A172 (cell line): ENCODE measurements around the gene ATAD3B. TPM values are rescaled to one million over a fixed set of nuclear protein-coding genes. Genes with fewer than 3 reads are reported as not detected.
"Not testable (repeated sequence)": the region's sequence is repeated elsewhere in the genome, so short reads cannot be mapped to it uniquely, and the experiment has no call there.

Source experiments
- DNase-seq: peaks from one replicate; pipeline ENCODE4 v3.0.0-alpha.2; 2015; ENCODE audit warnings: low spot score
- total RNA-seq: library from RNA; depleted of rRNA; stranded (reverse); fragments of >200 nt; shearing (Covaris generic); gene quantifications from 2 replicates; pipeline ENCODE4 v1.2.3, GENCODE V29; 2014

Gene ATAD3B
- total RNA-seq, 1 experiment from 2014 or later, result 12.0 TPM

DNA sequence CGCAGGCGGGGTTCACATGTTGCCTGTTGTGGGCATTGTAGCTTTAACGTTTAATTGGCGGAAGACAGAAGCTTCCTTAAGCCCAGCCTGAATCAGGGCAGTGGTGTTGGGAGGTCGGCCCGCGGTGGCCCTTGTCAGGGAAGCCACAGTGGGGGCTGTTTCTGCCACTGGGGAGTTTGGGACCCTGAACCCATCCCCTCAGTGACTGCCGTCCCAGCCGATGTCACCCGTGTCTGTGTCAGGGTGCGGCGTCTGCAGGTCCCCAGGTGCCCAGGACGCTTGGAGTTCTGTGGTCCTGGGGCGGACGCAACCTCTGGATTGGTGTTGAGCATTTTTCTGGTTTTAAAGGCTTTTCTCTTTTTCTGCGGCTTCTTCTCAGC, 8.9 kb downstream of the ATAD3B start:
- not testable (repeated sequence) for DNase-seq

DNA sequence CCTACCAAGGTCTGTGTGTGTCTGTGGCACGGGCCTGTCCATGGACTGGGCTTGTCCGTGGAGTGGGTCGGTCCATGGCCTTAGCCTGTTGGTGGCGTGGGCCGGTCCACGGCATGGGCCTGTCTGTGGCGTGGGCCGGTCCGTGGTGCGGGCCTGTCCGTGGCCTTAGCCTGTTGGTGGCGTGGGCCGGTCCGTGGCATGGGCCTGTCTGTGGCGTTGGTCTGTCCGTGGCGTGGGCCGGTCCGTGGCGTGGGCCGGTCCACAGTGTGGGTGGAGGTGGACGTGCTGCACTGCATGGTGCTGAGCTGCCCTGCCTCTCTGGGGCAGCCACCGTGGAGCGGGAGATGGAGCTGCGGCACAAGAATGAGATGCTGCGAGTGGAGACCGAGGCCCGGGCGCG, 10.2 kb downstream of the ATAD3B start:
- not testable (repeated sequence) for DNase-seq

DNA sequence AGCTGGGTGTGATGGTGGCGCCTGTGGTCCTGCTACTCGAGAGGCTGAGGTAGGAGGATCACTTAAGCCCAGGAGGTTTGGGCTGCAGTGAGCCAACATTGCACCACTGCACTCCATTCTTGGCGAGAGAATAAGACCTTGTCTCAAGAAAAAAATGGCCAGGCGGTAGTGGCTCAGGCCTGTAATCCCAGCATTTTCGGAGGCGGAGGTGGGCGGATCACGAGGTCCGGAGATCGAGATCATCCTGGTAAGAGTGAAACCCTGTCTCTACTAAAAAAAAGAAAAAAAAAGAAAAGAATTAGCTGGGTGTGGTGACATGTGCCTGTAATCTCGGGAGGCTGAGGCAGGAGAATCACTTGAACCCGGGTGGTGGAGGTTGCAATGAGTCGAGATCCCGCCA, 11.3 kb downstream of the ATAD3B start:
- no peak for DNase-seq

DNA sequence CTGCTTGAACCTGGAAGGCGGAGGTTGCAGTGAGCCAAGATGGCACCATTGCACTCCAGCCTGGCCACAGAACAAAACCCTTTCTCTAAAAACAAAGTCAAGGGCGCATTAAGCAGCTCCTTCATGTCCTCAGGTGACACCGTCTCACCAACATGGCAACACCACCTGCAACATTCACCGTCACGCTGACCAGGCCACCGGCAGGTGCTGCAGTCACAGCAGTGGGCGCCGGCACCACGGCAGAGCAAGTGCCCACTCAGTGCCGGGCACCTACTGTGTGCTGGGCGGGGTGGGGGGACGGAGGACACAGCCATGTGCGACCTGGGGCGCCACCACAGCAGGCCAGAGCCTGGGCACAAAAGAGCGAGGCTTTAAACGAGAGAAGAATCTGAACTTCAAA, 12.1 kb downstream of the ATAD3B start:
- DNase-seq, result no peak

DNA sequence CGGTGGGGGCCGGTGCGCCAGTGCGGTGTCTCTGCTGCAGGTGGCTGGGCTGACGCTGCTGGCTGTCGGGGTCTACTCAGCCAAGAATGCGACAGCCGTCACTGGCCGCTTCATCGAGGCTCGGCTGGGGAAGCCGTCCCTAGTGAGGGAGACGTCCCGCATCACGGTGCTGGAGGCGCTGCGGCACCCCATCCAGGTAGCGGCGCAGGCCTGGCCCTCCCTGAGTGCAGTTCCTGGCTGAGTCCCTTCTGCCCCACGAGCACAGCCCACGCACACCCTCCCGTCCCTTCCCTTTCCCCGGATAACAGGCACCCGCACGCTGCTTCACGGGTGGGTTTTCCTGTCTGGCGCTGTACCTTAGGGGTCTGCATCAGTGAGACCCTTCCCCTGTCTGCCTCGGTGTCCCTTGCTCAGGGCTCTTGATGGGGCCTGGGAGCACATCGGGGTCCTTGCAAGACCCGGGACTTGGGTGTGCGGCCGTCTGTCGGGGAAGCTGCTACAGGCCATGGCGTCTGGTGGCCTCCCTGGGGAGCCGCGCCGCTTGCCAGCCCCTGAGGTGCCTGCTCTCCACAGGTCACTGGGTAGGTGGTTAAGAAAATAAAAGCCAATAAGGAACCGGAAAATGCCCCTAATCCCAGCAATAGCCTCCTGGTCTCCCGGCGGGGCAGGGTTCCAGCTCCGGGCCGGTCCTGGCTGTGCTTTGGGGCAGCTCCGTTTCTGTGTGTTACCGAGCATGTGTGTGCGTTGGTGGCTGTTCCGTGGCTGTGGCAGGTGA, 13.6 kb downstream of the ATAD3B start:
- not testable (repeated sequence) for DNase-seq

DNA sequence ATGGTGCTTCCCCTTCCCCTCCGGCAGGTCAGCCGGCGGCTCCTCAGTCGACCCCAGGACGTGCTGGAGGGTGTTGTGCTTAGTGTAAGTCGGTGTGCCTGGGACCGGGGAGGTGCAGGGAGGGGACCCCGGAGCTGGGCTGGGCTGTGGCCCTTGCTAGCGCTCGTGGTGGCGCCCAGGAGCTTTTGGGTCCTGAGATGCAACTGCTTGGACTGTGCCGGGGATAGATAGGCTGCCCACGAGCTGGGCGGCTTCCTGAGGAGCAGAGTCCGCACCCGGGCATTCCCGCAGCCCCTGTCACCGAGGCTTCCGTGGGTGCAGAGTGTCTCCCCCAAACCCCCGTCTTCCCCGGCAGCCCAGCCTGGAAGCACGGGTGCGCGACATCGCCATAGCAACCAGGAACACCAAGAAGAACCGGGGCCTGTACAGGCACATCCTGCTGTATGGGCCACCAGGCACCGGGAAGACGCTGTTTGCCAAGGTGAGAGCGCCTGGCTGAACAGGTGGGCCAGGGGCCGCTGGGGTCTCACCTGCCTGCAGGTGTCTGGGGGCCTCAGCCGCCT, 14.3 kb downstream of the ATAD3B start:
- DNase-seq, result not testable (repeated sequence)

DNA sequence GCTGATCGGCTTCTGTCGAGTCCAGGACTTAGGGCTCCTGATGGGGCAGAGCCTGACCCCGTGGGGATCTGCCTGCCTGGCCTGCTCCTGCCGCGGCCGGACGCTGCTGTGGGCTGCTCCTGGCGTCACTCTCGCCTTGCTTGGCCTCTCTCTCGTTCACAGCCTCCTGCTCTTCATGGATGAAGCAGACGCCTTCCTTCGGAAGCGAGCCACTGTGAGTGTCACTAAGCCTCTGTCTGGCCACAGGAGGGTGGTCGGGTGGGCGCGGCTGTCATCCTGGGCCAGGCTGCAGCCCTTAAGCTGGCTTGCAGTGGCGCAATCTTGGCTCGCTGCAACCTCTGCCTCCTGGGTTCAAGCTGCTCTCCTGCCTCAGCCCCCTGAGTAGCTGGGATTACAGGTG, 16.1 kb downstream of the ATAD3B start:
- no peak for DNase-seq

DNA sequence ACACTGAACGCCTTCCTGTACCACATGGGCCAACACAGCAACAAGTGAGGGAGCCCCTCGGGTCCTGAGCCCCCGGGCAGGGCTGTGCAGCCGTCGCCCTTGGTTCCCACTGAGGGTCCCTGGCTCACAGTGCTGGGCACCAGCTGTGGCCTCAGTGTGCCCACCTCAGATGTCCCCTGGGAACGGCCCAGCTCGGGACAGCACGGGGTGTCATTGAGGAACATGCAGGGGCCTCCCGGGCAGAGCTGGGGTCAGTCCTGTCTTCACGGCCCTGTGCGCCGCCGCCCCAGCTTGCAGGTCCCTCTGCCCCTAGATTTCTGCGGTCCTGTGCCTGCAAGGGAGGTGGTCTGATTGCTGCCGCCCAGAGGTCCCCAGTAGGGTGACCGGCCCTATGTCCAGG, 17.7 kb downstream of the ATAD3B start:
- no peak for DNase-seq

DNA sequence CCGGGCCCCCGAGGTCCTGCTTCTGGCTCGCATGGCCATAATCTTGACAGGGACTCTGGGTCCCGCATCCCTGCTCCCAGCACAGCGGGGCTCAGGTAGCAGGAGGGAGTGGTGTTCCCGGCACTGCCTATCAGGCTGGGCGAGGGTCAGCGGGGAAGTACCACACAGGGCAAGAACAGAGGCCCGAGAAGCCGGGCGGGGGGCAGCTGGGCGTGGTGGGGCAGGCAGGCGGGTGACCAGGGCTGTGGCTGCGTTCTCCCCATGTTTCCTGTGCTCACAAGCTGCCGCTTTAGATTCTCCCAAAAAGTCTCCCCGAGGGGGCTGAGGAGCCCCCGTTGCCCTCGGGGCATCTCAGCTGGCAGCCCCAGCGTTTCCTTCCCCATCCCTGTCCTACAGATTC, 18.3 kb downstream of the ATAD3B start:
- DNase-seq, result no peak

DNA sequence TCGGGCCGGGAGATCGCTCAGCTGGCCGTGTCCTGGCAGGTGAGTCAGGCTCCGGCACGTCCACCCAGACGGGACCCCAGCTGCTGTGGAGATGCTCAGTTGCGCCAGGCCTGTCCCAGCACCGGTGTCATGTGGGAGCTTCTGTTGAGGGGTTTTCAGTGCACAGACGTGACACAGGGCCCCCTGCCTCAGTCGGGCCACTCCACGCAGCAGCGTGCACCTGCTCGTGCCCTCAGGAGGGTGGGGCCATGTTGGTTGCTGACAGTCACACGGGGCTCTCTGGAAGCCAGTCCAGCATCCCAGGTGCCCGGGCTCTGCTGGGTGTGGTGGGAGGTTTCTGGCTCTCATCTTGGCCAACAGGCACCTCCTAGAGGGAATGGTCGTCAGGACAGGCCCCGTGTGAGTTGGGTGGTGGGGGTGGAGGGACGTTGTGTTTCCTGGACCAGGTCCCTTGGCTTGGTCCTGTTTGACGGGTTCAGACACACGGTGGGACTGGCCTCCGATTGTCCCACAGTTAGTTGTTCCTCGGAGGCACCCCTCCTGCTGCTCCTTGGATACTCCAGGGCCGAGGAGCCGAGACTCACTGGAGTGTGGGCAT, 19.2 kb downstream of the ATAD3B start:
- DNase-seq, result no peak

DNA sequence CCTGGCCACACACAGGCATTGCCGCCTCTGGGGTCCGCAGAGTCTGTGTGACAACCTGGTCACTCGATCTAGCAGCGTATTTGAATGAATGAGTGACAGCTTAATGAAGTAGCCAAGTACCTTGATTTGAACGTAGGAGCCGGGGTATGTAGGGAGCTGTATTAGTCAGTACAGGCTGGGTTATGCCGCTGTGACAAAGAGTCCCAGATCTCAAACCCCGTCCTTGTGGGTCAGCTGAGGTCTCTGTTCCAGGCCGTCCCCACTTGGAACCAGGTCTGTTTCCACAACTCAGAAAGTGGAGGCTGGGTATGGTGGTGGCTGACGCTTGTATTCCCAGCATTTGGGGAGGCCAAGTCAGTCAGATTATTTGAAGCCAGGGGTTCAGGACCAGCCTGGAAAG, 20.0 kb downstream of the ATAD3B start:
- no peak for DNase-seq

DNA sequence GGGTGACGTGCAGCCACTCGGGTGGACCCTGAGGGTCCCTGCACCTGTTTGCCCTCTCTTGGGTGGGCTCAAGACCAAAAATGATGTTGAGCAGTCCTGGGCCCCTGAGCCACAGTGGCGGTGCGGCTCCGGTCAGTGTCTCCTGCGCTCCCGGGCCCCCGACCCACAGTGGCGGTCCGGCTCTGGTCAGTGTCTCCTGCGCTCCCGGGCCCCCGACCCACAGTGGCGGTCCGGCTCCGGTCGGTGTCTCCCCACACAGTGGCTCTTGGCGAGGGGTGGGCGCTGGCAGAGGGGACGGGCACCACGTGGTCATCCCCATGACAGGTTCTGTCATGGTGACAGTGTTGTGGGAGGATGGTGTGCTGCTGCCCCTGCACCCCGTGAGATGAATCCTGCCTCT, 22.7 kb downstream of the ATAD3B start:
- not testable (repeated sequence) for DNase-seq

DNA sequence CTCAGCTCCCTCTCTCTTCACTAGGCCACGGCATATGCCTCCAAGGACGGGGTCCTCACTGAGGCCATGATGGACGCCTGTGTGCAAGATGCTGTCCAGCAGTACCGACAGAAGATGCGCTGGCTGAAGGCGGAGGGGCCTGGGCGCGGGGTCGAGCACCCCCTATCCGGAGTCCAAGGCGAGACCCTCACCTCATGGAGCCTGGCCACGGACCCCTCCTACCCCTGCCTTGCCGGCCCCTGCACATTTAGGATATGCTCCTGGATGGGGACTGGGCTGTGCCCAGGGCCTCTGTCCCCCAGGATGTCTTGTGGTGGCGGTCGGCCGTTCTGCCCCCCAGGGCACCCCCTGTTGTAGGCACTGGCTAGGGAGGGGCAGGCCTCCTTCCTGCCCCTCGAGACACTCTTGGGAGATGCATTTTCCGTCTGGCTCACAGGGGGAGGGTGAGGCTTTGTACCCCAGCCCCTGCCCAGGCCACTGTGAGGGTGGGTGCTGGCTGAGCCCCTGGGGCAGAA, 24.0 kb downstream of the ATAD3B start:
- DNase-seq, result not testable (repeated sequence)

DNA sequence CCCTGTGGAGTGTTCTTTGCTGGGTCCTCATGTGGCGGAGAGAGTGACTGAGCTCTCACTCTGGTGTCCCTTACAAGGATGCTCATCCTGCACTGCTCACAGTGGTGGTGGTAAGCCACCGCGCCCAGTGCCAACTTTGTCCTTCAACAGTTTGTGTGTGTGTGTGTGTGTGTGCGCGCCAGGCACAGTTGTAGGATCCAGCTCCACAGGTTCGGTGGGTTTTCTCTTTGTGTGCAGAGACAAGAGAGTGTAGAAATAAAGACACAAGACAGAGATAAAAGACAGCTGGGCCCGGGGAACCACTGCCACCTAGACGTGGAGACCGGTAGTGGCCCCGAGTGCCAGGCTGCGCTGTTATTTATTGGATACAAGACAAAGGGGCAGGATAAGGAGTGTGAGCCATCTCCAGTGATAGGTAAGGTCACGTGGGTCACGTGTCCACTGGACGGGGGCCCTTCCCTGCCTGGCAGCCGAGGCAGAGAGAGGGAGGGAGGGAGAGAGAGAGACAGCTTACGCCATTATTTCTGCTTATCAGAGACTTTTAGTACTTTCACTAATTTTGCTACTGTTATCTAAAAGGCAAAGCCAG, 33.3 kb downstream of the ATAD3B start:
- peak; percentile 53 for DNase-seq

DNA sequence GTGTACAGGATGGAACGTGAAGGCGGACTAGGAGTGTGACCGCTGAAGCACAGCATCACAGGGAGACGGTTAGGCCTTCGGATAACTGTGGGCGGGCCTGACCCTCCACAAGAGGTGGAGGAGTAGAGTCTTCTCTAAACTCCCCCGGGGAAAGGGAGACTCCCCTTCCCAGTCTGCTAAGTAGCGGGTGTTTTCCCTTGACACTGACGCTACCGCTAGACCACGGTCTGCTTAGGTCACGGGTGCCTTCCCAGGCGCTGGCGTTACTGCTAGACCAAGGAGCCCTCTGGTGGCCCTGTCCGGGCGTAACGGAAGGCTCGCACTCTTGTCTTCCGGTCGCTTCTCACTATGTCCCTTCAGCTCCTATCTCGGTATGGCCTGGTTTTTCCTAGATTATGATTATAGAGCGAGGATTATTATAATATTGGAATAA, 33.8 kb downstream of the ATAD3B start:
- not testable (repeated sequence) for DNase-seq

DNA sequence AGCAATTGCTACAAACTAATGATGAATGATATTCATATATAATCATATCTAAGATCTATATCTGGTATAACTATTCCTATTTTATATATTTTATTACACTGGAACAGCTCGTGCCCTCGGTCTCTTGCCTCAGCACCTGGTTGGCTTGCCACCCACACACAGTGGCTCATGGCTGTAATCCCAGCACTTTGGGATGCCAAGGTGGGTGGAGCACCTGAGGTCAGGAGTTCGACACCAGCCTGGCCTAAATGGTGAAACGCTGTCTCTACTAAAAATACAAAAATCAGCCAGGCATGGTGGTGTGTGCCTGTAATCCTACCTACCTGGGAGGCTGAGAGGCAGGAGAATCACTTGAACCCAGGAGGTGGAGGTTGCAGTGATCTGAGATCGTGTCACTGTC, 34.2 kb downstream of the ATAD3B start:
- DNase-seq, result not testable (repeated sequence)

DNA sequence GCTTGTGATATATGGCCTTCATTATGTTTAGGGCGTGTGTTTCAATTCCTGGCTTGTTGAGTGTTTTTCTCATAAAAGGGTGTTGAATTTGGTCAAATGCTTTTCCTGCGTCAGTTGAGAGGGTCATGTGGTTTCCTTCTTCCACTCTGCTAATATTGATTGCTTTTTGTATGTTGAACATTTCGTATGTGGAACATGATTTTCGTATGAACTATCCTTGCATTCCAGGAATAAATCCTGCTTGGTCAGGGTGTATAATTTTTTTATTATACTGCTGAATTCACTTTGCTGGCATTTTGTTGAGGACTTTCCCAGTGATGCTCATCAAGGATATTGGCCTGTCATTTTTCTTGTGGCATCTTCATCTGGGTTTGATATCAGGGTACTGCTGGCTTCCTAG, 35.7 kb downstream of the ATAD3B start:
- no peak for DNase-seq

DNA sequence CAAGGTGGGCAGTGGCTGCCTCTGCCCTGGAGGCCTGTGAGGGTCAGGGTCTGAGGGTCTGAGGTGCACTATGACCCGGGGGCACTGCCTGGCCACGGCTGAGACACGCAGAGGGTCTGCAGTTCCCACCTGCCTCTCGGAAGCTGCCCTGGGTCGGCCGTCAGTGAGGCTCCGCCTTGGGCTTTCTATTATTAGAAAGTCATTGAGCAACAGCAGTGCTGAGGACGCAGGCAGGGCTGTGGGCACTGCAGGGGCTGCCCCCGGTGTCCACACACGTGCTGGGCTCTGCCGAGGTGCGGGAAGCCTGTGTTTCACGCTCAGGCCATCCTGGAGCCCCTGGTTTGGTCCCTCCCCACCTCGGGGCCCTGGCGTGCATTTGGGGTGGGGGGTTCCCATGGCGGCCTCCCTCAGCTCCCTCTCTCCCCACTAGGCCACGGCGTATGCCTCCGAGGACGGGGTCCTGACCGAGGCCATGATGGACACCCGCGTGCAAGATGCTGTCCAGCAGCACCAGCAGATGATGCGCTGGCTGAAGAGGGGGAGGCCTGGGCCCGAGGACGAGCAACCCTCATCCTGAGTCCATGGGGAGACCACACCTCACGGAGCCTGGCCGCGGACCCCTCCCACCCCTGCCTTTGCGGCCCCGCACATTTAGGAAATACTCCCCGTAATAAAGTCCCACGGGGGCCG, 37.4 kb downstream of the ATAD3B start:
- DNase-seq, result not testable (repeated sequence)

DNA sequence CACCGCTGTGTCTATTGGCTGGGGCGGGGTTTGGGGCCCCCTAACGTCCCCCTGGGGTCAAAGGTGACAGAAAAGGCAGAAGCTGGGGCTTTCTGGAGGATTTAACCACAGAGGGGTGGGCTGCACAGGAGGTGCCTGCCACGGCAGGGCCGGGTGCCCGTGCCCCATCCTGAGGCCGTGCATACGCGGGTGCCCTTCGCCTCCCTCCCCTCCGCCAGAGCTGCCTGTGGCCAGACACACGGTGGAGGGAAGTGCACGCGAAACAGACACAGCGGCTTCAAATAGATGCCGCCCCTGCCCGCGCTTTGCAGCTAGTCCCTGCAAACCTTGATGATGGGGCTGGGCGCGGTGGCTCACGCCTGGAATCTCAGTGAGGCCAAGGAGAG, 37.9 kb downstream of the ATAD3B start:
- DNase-seq, result not testable (repeated sequence)

DNA sequence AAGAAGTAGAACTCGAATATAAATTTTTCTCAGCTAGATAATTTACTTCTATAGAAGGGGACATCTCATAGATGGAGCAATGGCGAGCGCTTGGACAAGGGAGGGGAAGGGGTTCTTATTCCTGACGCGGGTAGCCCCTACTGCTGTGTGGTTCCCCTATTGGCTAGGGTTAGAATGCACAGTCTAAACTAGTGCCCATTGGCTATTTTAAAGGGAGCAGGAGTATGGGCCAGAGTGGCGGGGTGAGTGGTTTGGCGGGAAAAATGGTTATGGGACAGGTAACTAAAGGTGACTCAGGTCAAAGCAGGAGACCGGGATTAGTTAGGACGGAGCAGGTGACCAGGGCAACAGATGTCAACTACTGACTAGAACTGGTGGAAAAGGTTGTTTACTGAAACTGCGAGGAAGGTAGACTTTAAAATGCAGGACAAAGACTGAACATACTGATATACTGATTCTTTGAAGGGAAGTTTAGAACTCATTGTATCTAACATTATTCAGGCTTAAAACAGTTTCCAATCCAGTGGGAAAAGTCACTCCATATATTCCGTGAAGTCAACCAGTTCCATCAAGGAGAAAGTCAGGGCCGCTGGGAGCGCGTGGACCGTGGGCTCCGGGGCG, 39.5 kb downstream of the ATAD3B start:
- DNase-seq, result peak; percentile 2

DNA sequence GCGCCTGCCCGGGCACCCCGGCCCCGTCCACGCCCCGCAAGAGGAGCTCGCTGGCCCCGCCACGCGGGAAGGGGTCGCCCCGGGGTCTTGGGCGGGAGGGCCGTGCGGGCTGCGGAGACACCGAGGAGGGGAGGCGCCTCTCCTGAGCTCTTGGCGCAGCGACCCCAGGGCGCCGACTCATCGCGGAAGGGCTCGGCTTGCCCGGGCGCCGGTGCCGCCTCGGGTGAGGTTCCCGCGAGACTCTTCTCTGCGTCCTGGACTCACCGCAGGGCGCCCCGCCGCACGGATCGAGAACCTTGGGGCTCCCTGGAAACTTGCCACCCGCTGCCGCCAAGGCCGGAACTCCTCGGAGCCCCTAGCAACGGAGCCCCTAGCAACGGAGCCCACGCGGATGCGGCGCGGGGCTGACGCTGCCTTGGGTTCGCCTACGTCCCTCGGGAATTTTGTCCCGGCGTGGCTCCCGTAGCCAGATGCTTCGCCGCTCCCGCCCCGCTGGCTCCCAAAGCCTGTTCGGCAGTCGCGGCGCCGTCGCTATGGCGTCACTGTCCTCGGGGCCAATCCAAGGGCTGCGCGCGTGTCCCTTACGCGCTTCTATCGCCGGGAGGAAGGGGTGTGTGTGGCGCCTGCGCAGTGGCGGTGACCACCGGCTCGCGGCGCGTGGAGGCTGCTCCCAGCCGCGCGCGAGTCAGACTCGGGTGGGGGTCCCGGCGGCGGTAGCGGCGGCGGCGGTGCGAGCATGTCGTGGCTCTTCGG, 40.1 kb downstream of the ATAD3B start, which contains the start of gene ATAD3A:
ATAD3A (plus strand) TSS at position 630 of the 753 bp plus-strand sequence; CDS start at position 737, 107 bp downstream.
- DNase-seq, result peak; percentile 81
